ENCODE measurements around the gene VAMP1.

Gene VAMP1

GRCh38 chr12:6462234-6462995 lies 8.1 kb downstream of the VAMP1 start:
- TF ChIP-seq POLR2AphosphoS5 (IDR thresholded peaks at IDR 0.05; ENCODE audit: low read depth, low read length) (no peak), TAF1 (IDR thresholded peaks at IDR 0.05; ENCODE audit: borderline replicate concordance, insufficient read depth, low read length) (no peak), SIN3A (IDR thresholded peaks at IDR 0.05; ENCODE audit: borderline replicate concordance, insufficient read depth, low read length) (no peak), REST (IDR thresholded peaks at IDR 0.05; ENCODE audit: insufficient read depth in 1 of 2, low read depth in 2 of 2, low read length in 2 of 2) (no peak), FOXP2 (optimal IDR thresholded peaks at IDR 0.05; ENCODE audit: borderline replicate concordance, extremely low read depth, extremely low read length, insufficient read depth) (no peak)

GRCh38 chr12:6461401-6462233 lies 8.9 kb downstream of the VAMP1 start:
- TF ChIP-seq REST (IDR thresholded peaks at IDR 0.05; ENCODE audit: insufficient read depth in 1 of 2, low read depth in 2 of 2, low read length in 2 of 2) (no peak), SIN3A (IDR thresholded peaks at IDR 0.05; ENCODE audit: borderline replicate concordance, insufficient read depth, low read length) (no peak), FOXP2 (optimal IDR thresholded peaks at IDR 0.05; ENCODE audit: borderline replicate concordance, extremely low read depth, extremely low read length, insufficient read depth) (no peak), TAF1 (IDR thresholded peaks at IDR 0.05; ENCODE audit: borderline replicate concordance, insufficient read depth, low read length) (no peak), POLR2AphosphoS5 (IDR thresholded peaks at IDR 0.05; ENCODE audit: low read depth, low read length) (no peak)

- TF ChIP-seq REST (IDR thresholded peaks at IDR 0.05; ENCODE audit: insufficient read depth in 1 of 2, low read depth in 2 of 2, low read length in 2 of 2), result no peak
- no peak for TF ChIP-seq FOXP2 (optimal IDR thresholded peaks at IDR 0.05; ENCODE audit: borderline replicate concordance, extremely low read depth, extremely low read length, insufficient read depth)
- no peak for TF ChIP-seq TAF1 (IDR thresholded peaks at IDR 0.05; ENCODE audit: borderline replicate concordance, insufficient read depth, low read length)
- no peak for TF ChIP-seq POLR2AphosphoS5 (IDR thresholded peaks at IDR 0.05; ENCODE audit: low read depth, low read length)
- TF ChIP-seq SIN3A (IDR thresholded peaks at IDR 0.05; ENCODE audit: borderline replicate concordance, insufficient read depth, low read length), result no peak
Observed at GRCh38 chr12:6460751-6461371, 9.6 kb downstream of the VAMP1 start.

- TF ChIP-seq FOXP2 (optimal IDR thresholded peaks at IDR 0.05; ENCODE audit: borderline replicate concordance, extremely low read depth, extremely low read length, insufficient read depth), result no peak
- TF ChIP-seq REST (IDR thresholded peaks at IDR 0.05; ENCODE audit: insufficient read depth in 1 of 2, low read depth in 2 of 2, low read length in 2 of 2), result no peak
Observed at GRCh38 chr12:6459004-6459337, 11.5 kb downstream of the VAMP1 start.
